IMR-90 (cell line): ENCODE data around the gene PLXNA4. TPM values are rescaled to one million over a fixed set of nuclear protein-coding genes. Genes with fewer than 3 reads are reported as not detected.

Experiments
- ATAC-seq: fragments of 200-7000 bp; cut with Tn5 transposase; 2 replicates; pipeline ENCODE4 v1.9.1; 2020; ENCODE audit warnings: low read depth, mild to moderate bottlenecking, moderate library complexity
- BruUV-seq: library from RNA; stranded (reverse); fragments of 400-500 nt; replicated peaks from 2 replicates; lab custom pipeline; 2021; lab: Mats Ljungman, UMichigan
- CTCF ChIA-PET: fragments of 300-600 bp; formaldehyde crosslinking; extraction: SDS; loops from one replicate; lab custom pipeline; 2021; ENCODE audit warnings: antibody characterized with exemption; lab: Yijun Ruan, JAX
- POLR2A ChIA-PET: fragments of 300-600 bp; sonication (Branson Sonifier 250); formaldehyde crosslinking; loops from one replicate; lab custom pipeline; 2022; ENCODE audit warnings: antibody characterized with exemption; ENCODE audit not compliant: unreplicated experiment; lab: Charles Lee
- DNase-seq: peaks from one replicate; pipeline ENCODE4 v3.0.0; 2013
- H2AFZ ChIP-seq: replicated peaks from 2 replicates; pipeline ENCODE3; 2013; ENCODE audit warnings: low read length, mild to moderate bottlenecking; ENCODE audit not compliant: poor library complexity
- H2AK5ac ChIP-seq: 2 replicates; pipeline ENCODE4 v1.6.1; 2013; ENCODE audit warnings: low read depth, low read length, inconsistent platforms
- H2AK9ac ChIP-seq: replicated peaks from 2 replicates; pipeline ENCODE3; 2013; ENCODE audit warnings: mild to moderate bottlenecking, low read depth, low read length, moderate library complexity; ENCODE audit not compliant: poor library complexity
- H2BK120ac ChIP-seq: 2 replicates; pipeline ENCODE4 v1.6.1; 2013; ENCODE audit warnings: low read depth, low read length, inconsistent platforms
- H2BK15ac ChIP-seq: 3 replicates; pipeline ENCODE4 v1.6.1; 2013; ENCODE audit warnings: low read depth, low read length, inconsistent platforms
- H2BK20ac ChIP-seq: 2 replicates; pipeline ENCODE4 v1.6.1; 2013; ENCODE audit warnings: low read depth, mild to moderate bottlenecking, inconsistent platforms, low read length, moderate library complexity
- H2BK5ac ChIP-seq: 2 replicates; pipeline ENCODE4 v1.6.1; 2013; ENCODE audit warnings: mild to moderate bottlenecking, low read depth, low read length, inconsistent platforms; ENCODE audit not compliant: poor library complexity, severe bottlenecking
- H3K14ac ChIP-seq: replicated peaks from 2 replicates; pipeline ENCODE4 v1.6.1; 2013; ENCODE audit warnings: low read depth, low read length, inconsistent platforms
- H3K18ac ChIP-seq: 2 replicates; pipeline ENCODE4 v1.6.1; 2013; ENCODE audit warnings: low read depth, low read length, control low read depth
- H3K23ac ChIP-seq: 2 replicates; pipeline ENCODE4 v1.6.1; 2013; ENCODE audit warnings: low read depth, low read length, inconsistent platforms
- H3K27ac ChIP-seq: 2 replicates; pipeline ENCODE4 v1.5.1; 2013; ENCODE audit warnings: mild to moderate bottlenecking, control low read depth, low read length; ENCODE audit not compliant: insufficient read depth
- H3K27me3 ChIP-seq: 2 replicates; pipeline ENCODE4 v1.6.1; 2013; ENCODE audit warnings: low read length; ENCODE audit not compliant: control insufficient read depth, insufficient read depth
- H3K36me3 ChIP-seq: 2 replicates; pipeline ENCODE4 v1.6.1; 2013; ENCODE audit warnings: low read length, mixed read lengths; ENCODE audit not compliant: control insufficient read depth, insufficient read depth
- H3K4ac ChIP-seq: 2 replicates; pipeline ENCODE4 v1.6.1; 2013; ENCODE audit warnings: low read depth, low read length, inconsistent platforms
- H3K4me1 ChIP-seq: 2 replicates; pipeline ENCODE4 v1.6.1; 2013; ENCODE audit warnings: low read length, mixed read lengths; ENCODE audit not compliant: control insufficient read depth, insufficient read depth
- H3K4me2 ChIP-seq: 2 replicates; pipeline ENCODE4 v1.6.1; 2013; ENCODE audit warnings: low read depth, mild to moderate bottlenecking, control low read depth, low read length, moderate library complexity
- H3K4me3 ChIP-seq: 2 replicates; pipeline ENCODE4 v1.5.1; 2013; ENCODE audit warnings: low read depth, mild to moderate bottlenecking, control low read depth, low read length, moderate library complexity; ENCODE audit not compliant: insufficient read depth
- H3K56ac ChIP-seq: 2 replicates; pipeline ENCODE4 v1.6.1; 2013; ENCODE audit warnings: low read length, inconsistent platforms; ENCODE audit not compliant: insufficient read depth; ENCODE audit errors: extremely low read depth
- H3K79me1 ChIP-seq, 2 experiments: 2 replicates each; pipeline ENCODE4 v1.6.1; 2013; ENCODE audit warnings: low read length in 2 of 2, inconsistent platforms in 1 of 2, low read depth in 1 of 2
- H3K9ac ChIP-seq: 2 replicates; pipeline ENCODE4 v1.6.1; 2013; ENCODE audit warnings: low read depth, low read length, control low read depth
- H3K9me1 ChIP-seq: 2 replicates; pipeline ENCODE4 v1.6.1; 2013; ENCODE audit warnings: low read length, inconsistent platforms; ENCODE audit not compliant: insufficient read depth
- H3K9me3 ChIP-seq: 2 replicates; pipeline ENCODE4 v1.6.1; 2013; ENCODE audit warnings: low read length; ENCODE audit not compliant: control insufficient read depth, insufficient read depth
- H4K20me1 ChIP-seq: 2 replicates; pipeline ENCODE4 v1.6.1; 2013; ENCODE audit warnings: low read length, inconsistent platforms; ENCODE audit not compliant: insufficient read depth
- H4K5ac ChIP-seq: 2 replicates; pipeline ENCODE4 v1.6.1; 2013; ENCODE audit warnings: mild to moderate bottlenecking, low read depth, low read length, control low read depth
- H4K8ac ChIP-seq, 2 experiments: 2 replicates each; pipeline ENCODE4 v1.6.1; 2013; ENCODE audit warnings: low read depth in 2 of 2, low read length in 2 of 2, control low read depth in 1 of 2, inconsistent platforms in 1 of 2
- H4K91ac ChIP-seq: 2 replicates; pipeline ENCODE4 v1.6.1; 2013; ENCODE audit warnings: low read depth, low read length, inconsistent platforms; ENCODE audit not compliant: insufficient read depth
- NFE2L2 ChIP-seq: fragments of 150-350 bp; IDR thresholded peaks from 2 replicates; pipeline ENCODE4 v1.6.1; 2016; ENCODE audit warnings: low read depth, mild to moderate bottlenecking, low read length
- RFX5 ChIP-seq: IDR thresholded peaks from 2 replicates; pipeline ENCODE4 v1.8.0; 2012; ENCODE audit warnings: low read depth, mild to moderate bottlenecking, low read length, moderate library complexity
- WGBS, 2 experiments: methylation state at CpG; one replicate each; pipeline versions ENCODE4 v1.1.5 to v1.1.7; 2013; ENCODE audit warnings: missing lambda C conversion rate in 2 of 2; ENCODE audit not compliant: insufficient read length in 1 of 2; ENCODE audit errors: extremely low coverage in 2 of 2; 5-methylcytosine and 5-hydroxymethylcytosine counted together
- dilution Hi-C: fragments of 300-500 bp; cut with HindIII; formaldehyde crosslinking; loops from one replicate; pipeline ENCODE4 v1.14.3; 2018; ENCODE audit warnings: low sequenced_read_pairs; ENCODE audit not compliant: unreplicated experiment
- in situ Hi-C: fragments of 300-500 bp; cut with MboI; formaldehyde crosslinking; loops from 3 replicates; pipeline ENCODE4 v1.14.3; 2019; ENCODE audit warnings: low sequenced_read_pairs, inconsistent platforms, mixed read lengths
- intact Hi-C: fragments of 100-400 bp; cut with micrococcal nuclease; formaldehyde crosslinking; loops from 2 replicates; pipeline ENCODE4 v1.10.0; 2022
- polyA plus RNA-seq, 3 experiments: library from polyadenylated mRNA; depleted of rRNA; stranded (reverse); fragments of >200 nt; gene quantifications; 2 replicates each; pipeline ENCODE4 v1.2.3, GENCODE V29; 2012; ENCODE audit warnings: low replicate concordance in 1 of 3
- total RNA-seq: library from RNA; depleted of rRNA; stranded (reverse); fragments of >200 nt; gene quantifications from 2 replicates; pipeline ENCODE4 v1.2.3, GENCODE V29; 2012

PLXNA4 gene
- total and polyA plus RNA-seq, 2 of the 4 experiments (the other 2 are of a cell fraction), result under 0.01 TPM

DNA sequence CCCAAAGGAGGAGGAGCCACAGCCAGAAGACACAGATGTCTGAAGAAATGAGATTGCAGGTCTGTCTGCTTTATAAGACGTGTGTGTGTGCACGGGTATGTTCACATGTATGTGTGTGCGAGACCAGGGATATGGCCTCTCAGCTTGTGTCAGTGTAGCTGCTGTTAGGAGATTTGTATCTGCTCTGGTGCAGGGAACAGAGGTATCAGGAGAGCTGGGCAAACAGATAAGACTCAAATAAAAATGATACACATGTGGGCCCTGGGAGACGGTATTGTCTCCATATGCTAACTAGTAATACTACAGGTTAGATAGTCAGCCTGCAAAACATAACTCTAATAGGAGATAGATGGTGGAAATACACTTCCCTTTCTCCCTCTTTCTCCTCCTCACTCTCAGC is 161.0 kb downstream of the PLXNA4 start:
- no peaks in the 10 kb centered on the region for H3K27me3 ChIP-seq
- no peak overlapping the region for H4K8ac ChIP-seq
- DNase-seq, result no peak
- H3K9me3 ChIP-seq, result no peaks in the 10 kb centered on the region
- CTCF ChIA-PET, result no interaction called here
- H3K56ac ChIP-seq, result no peak overlapping the region
- H3K4me1 ChIP-seq, result no peaks in the 10 kb centered on the region
- H3K18ac ChIP-seq, result no peak overlapping the region
- no peak overlapping the region for H3K23ac ChIP-seq
- H3K9ac ChIP-seq, result no peak overlapping the region
- POLR2A ChIA-PET, result no interaction called here
- H4K20me1 ChIP-seq, result no peaks in the 10 kb centered on the region
- H3K4me3 ChIP-seq, result no peak overlapping the region
- TF ChIP-seq NFE2L2, result no peak
- TF ChIP-seq RFX5, result no peak
- no peak overlapping the region for H4K5ac ChIP-seq
- H3K36me3 ChIP-seq, result no peaks in the 10 kb centered on the region
- H3K79me1 ChIP-seq, result no peaks in the 10 kb centered on the region
- whole genome bisulfite sequencing, 2 experiments, result no CpG with 5 or more reads among the region's 4 CpGs
- H2AK5ac ChIP-seq, result no peak overlapping the region
- BruUV-seq, result no TSS peak
- H2BK20ac ChIP-seq, result no peak overlapping the region
- H3K14ac ChIP-seq, result no peak overlapping the region
- ATAC-seq, result no peak
- no peak overlapping the region for H2BK120ac ChIP-seq
- H2AK9ac ChIP-seq, result no peak overlapping the region
- H3K4ac ChIP-seq, result no peak overlapping the region
- no peak overlapping the region for H4K91ac ChIP-seq
- H3K27ac ChIP-seq, result no peak overlapping the region
- intact Hi-C loops (no loop called here), dilution Hi-C loops (no loop called here), in situ Hi-C loops (no loop called here)
- no peak overlapping the region for H3K4me2 ChIP-seq
- no peak overlapping the region for H2AFZ ChIP-seq
- no peak overlapping the region for H2BK5ac ChIP-seq
- H3K9me1 ChIP-seq, result no peaks in the 10 kb centered on the region
- no peak overlapping the region for H2BK15ac ChIP-seq
